Umbilical cord (tissue), 2 donors: Measurements from ENCODE around the gene NKX1-2. TPM values are rescaled to one million over a fixed set of nuclear protein-coding genes. Genes with fewer than 3 reads are reported as not detected.
A peak's percentile ranks its signal among the peaks of the same experiment; 100 is the strongest.

ENCODE experiments used
- DNase-seq: peaks from one replicate; pipeline ENCODE4 v3.0.0-alpha.2; 2015; ENCODE audit warnings: low spot score
- total RNA-seq: library from RNA; depleted of rRNA; stranded (reverse); fragments of >200 nt; gene quantifications from one replicate; pipeline ENCODE4 v1.2.3, GENCODE V29; 2014; ENCODE audit warnings: low replicate concordance; ENCODE audit not compliant: insufficient read depth

The NKX1-2 gene
- total RNA-seq, 1 donor from 2014 or later: not detected

DNA sequence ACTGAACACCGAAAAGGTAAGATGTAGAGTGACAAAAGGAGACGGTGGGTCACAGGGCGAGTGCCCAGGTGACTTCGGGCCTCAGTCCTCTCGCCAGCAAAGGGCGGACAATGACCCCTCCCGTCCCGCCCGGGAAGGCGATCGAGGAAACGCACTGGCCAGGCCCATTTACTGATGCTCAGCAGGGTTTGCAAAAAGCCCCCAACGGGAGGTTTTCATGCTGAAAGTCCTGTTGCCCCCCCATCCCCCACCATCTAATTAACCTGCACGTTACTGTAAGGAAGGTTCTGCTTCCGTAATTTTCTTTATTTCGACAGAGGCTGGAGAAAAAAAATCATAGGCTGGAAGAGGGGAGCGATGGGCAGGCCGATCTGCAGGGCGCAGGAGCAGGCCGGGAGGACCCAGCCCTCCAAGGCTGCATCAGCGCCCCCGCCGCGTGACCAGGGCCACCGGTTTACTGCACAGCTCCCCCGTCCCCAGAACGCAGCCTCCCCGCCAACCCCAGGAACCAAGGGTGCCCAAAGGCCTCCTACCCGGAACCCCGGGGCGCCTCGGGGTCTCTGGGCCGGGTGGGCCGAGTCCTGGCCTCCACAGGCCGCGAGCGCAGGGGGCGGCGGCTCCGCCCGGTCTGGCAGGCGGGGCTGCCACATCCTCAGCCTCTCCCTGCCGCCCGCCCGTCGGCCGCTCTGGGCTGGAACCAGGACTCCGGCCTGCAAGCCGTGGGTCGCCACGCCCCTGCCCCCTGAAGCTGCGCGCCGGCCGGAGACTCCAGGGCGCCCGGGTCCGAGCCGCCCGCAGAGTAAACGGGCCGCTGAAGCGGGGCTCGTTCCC, 31.7 kb downstream of the NKX1-2 start:
- peak; percentile 77 for DNase-seq

DNA sequence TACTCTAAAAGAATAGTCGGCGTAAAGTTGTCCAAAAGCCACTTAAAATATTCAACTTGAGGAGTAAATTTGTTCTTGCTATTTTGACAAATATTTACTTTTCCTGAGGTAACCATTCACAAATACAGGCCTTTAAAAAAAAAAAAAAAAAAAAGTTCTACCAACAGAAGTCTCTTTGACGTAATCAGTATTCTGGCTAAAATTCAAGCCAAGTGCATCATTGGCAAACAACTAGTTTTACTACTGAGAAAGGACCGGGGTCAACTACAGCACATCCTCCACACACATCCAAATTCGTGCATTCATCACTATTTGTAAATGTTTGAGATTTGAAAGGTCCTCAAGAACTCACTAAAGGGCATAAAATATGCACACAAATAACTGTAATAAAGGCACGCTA, 33.1 kb downstream of the NKX1-2 start:
- DNase-seq: peak; percentile 48

DNA sequence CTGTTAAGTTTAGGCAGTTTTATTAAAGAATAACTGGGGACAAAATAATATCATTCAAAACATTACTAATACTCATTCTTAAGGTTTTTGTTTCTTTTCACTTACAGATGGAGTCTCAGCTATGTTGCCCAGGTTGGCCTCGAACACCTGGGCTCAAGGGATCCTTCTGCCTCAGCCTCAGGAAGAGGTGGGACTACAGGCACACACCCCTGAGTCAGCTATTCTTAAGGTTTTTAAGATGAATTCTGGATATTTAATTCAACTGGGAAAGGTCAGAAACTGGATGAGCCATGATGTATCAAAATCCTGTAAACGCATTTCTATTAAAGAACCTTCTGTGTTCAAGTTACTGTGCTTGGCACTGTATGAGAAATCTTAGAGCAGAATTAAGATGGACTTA, 34.6 kb downstream of the NKX1-2 start:
- DNase-seq: no peak

DNA sequence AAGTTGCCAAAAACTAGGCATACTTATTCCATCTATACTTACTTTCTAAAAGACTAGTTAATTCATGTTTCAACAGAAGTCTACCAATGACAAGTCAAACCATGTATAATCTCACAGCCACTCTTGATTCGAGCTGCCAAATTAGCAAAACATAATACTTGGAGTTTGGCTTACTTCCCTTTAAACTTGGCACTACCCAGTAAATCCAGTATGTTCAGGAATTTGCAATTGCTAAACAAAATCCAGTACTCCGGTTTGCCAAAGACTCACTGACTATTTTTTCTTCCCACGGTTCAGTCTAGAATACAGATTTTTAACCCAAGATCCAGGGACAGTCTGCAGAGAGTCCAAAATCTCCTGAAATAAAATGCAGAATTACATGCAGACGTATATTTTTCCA, 35.8 kb downstream of the NKX1-2 start:
- peak; percentile 23 for DNase-seq

DNA sequence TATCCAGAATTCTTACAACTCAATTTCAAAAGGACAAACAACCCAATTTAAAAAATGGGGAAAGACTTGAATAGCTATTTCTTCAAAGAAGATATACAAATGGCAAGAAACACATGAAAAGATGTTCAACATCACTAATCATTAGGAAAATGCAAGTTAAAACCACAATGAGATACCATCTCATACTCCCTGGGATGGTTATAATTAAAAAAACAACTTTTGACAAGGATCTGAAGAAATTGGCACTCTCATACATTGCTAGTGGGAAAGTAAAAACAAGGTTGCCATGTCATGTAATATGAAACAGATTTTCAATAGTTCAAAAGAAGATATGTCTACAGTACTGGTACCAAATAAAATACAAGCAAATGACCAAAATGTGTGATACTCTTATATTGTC, 40.1 kb downstream of the NKX1-2 start:
- DNase-seq: no peak

DNA sequence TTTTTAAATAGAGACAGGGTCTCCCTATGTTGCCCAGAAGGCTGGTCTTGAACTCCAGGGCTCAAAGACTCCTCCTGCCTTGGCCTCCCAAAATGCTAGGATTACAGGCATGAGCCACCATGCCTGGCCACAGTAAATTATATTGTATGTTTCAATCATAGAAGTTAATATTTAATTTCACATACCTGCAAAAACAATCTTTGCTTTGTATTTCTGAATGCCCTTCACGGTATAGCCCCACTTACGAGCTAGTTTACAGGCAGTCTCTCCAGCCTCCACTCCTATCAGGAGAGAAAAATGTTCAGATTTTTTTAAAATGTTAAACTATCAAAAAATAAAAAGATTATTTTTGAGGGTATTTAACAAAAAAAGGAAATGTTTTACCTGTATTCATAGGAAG, 41.5 kb downstream of the NKX1-2 start:
- no peak for DNase-seq

DNA sequence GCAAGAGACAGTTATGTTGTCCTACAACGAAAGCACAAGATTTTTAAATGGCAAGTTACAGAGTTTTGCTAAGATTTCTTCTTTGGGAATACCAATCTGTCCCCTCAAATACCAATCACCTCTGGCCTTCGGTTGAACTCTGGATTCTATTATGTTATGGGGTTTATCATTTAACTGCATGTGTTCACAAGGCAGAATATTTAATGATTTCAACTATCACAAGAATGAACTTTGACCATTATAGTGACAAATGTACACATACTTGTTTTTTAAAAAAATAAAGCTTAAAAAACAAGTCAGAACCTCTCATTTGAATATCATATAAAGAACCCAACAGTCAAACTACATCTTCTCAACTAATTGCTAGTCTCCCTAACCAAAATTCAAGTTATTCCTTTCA, 42.4 kb downstream of the NKX1-2 start:
- no peak for DNase-seq

DNA sequence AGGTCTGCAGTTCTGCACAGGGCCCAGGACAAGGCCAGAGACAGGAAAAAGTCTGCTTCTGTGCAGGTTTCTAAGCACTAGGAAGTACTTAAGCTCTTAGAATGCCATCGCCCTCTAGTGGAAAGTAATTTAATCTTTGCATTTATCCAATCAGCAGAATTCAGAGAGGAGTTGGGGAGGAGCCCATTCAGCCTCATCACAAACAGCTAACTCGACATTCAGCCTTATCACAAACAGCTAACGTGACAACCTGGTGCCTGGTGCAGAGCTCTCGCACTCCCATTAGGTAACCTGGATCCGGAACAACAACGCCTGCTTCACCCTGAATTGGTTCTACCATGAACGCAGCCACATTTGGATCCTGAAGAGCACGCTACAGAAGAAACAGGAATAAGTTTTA, 46.3 kb downstream of the NKX1-2 start:
- DNase-seq: peak; percentile 88

DNA sequence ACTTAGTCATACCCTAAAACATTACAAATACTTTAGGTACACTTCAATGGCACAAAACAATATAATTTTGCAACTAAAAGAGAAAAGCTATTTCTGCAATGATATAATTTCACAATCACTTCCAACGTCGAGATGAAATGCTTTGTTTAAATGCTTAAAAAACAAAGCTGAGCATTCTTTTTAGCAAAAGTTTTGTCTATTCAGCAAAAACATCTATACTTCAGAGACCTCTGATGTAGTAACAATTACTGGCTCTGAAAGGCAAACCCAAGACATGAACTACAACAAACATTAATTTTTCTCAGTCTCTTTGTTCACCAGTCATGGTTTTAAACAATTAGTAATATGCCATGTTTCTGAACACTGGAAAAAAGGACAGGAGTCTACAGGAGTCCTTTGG, 47.6 kb downstream of the NKX1-2 start:
- DNase-seq: no peak

DNA sequence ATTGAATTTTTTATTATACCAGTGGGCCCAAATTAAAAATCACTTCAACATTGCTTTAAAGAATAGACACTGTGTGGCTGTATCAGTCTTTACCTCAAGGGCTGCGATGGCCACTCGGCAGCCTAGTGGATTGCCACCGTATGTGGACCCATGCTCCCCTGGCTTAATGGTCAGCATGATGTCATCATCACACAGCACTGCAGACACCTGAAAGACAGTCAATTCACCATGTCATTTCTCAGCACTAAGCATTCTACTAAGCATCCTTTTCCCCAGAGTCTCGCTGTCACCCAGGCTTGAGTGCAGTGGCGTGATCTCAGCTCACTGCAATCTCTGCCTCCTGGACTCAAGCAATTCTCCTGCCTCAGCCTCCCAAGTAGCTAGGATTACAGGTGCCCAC, 48.2 kb downstream of the NKX1-2 start:
- DNase-seq: no peak

Other genes with a start within 250 kb of the NKX1-2 start
- gene OAT, start 31.1 kb downstream of the NKX1-2 start, total RNA-seq: 114 TPM
- 4.8 TPM for gene LHPP, start 11.8 kb upstream of the NKX1-2 start, total RNA-seq